Transverse colon (tissue), 4 donors: Measurements from ENCODE around the gene CLEC4F.

Experiments
- CTCF ChIP-seq, 5 experiments: fragments of 200-600 bp in 3 of 5; fragments of 450-650 bp in 2 of 5; sonication (generic) in 3 of 5; IDR thresholded peaks; 1 replicate in 2 of 5; 2 replicates in 3 of 5; pipeline ENCODE4 v1.5.1; 2016 to 2017; ENCODE audit warnings: antibody characterized with exemption in 5 of 5, inconsistent platforms in 3 of 5, mild to moderate bottlenecking in 2 of 5, moderate library complexity in 1 of 5
- POLR2AphosphoS5 ChIP-seq, 3 donors: sonication (generic); formaldehyde crosslinking; IDR thresholded peaks; one replicate each; pipeline ENCODE4 v1.6.1; 2016; ENCODE audit warnings: antibody characterized with exemption in 3 of 3

- no peak for TF ChIP-seq POLR2AphosphoS5 (IDR thresholded peaks at IDR 0.05)
- TF ChIP-seq CTCF (IDR thresholded peaks at IDR 0.05): no peak
Observed at GRCh38 chr2:70823249-70823648, 2.9 kb upstream of the CLEC4F start.
